ENCODE measurements around the gene MAPRE2.
"Not testable (repeated sequence)": the region's sequence is repeated elsewhere in the genome, so short reads cannot be mapped to it uniquely, and the experiment has no call there.

MAPRE2 gene

DNA sequence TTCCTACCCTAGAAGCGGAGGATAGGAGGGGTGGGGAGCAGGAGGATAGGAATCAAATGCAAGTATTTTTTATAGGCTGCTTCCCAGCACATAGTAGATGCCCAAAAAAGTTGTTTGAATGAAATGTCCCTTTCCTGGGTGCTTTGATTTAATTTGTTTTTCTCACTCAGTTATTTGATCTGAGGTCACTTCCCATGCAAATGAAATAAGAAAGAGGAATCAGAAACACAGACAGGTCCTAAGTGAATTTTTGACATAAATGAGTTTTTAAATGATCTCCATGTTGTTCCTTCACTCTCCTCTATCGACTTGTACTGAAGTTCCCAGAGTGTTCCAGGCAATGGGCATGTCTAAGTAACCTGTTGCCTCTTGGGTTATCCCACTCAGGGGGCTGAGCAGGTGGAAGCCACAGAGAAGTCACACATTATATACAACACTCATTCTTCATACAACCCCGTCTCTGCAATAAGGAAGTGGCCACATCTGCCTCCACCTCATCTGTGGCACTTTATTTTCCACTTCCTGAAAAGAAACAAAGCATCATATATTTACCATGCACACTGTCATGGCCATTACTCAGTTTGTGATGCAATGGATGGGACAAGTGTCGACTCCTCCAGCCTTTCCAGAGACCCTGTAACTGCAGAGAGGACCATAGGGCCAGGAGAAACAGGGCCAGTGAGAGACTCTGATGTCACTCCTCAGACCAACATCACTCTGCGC lies 117.7 kb downstream of the MAPRE2 start:
- no peak for DNase-seq

DNA sequence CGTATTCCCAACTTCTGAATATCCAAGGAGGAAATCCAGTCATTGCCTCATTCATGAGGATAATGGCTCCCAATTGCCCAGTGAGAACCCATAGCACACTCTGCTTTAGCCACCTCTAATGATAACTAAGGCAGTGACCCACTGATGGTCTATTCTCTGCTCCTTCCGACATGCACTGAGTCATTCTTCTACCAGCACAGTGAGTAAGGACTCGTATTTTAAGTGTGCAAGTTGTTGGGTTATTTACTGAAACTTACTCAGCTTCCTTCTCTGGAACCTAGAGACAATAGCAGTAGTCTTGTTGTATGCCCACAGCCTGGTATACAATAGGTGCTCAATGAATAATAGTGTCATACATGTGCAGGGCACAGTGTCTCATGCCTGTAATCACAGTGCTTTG lies 118.6 kb downstream of the MAPRE2 start:
- DNase-seq: no peak

DNA sequence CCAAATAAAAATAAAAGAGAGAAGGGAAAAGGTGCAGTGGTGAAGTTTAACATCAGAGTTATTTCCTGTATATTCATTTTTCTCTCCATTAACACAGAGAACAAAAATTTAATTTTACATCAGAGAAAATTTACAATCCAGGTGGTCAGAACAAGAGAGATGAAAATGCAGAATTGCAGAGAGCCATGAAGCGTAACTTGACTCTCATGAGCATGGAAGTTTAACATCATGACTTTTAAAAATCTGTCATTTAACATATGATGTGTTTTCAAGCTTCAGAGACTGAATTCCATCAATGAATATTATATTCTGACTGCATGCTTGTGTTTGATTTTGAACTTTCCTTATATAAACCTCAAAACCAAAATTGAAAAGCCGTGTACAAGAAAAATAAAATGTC lies 120.3 kb downstream of the MAPRE2 start:
- DNase-seq: no peak

DNA sequence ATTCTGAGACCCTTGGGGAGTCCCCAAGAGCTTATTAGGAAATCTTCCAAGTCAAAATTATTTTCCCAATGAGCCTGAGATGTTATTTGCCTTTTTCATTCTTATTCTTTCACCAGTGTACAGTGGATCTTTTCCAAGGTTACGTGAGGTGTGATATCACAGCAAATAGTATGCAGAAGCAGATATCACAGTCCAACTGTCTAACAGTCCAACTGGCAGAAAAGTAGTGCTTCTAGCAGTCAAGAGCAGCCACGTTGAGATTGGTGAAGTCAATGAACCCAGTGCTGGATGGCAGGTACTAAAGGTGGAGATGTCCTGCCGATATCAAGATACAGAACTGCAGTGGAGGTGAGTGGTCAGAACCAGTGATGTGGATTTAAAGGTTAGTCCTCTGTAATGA lies 120.7 kb downstream of the MAPRE2 start:
- DNase-seq: no peak

DNA sequence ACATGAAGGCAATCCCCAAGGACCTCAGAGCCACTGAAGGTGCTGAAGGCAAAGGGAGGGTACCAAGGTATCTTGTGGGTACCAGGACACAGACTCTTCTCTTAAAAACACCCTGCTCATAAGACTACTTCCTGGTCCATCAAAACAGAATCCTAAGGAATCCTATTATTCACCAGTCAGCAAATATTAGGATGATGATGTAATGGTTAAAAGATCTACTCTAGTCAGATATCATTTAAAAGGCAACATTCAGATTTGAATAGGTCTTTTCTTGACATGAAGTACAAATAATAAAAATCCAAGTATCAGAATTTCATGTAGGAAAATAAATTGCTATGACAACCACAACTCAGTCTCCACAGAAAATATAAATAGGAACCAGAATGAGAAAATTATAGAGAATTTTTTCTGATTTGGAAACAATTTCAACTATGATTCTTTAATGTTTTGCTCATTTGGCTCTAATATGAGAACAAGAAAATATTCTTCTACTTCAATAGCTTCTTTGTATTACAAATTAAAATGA lies 121.9 kb downstream of the MAPRE2 start:
- no peak for DNase-seq

DNA sequence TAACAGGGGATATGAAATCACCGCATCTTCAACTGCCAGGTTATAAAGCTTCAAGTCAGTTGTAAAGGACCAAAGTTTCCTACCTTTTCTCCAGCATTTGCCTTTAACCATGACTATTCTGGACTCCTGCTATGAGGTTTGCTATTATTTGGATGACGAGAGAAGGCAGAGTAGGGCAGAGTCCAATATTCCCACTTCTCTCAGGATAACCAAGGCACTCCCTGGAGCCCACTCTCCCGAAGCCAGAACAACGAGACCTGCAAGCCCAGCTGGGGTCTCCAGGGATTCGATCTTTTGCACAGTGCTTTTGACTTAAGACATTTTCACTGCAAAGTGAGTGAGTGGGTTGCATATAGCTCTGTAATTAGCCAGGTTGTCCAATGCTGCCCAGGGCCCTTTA lies 122.5 kb downstream of the MAPRE2 start:
- DNase-seq: no peak

DNA sequence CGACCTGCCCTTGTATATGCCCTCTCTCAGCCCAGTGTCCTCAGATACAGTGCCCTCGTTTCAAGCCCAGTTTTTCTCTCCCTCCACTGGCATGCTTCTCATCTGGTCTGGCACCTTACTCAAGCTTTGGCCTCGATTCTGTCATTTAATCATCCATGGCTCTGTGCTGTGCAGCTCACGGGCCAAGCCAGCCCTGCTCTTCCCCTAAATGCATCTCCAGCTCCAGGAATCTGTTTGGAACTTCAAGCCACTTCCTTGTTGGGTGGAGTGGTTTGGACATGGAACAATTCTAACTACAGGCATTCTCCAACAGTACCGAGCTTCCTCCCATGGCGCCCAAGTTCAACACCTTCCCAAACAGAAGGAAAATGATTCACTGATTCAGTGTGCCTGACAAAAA lies 122.9 kb downstream of the MAPRE2 start:
- DNase-seq: no peak

DNA sequence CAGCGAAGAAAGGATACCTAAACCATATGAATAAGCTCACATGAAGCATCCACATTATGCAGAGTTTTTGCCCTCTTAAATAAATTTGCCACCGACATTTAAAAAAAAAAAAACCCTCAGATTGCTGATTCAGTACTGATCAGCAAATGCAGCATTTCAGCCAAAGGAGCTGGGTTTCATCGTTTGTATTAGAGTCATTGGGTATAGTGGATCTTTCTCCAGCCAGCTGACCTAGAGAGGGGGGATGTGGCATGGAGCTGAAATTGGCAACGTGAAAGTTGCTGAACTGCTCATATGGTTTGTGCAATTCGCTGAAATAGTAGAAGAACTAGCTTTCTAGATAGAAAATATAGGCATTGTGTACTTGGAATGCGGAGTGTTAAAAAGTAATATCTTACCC lies 126.1 kb downstream of the MAPRE2 start:
- DNase-seq: no peak

DNA sequence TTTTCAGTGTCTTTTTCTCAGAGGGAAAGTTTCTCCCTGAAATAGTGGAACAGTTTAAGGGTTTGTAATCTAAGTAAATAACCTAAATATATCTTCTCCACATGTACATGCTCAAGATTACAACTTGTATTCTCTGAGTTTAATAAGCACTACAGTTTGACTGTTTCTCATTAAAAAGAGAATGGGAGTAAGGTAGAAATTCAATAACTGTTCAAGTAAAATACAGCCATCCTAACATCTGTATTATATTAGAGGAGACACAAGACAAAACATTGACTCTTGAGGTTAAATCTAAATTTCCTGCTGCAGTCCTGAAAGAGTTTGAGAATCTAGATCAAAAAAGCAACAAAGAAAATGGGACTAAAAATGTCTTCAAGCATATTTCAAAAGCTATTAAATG lies 126.6 kb downstream of the MAPRE2 start:
- no peak for DNase-seq

DNA sequence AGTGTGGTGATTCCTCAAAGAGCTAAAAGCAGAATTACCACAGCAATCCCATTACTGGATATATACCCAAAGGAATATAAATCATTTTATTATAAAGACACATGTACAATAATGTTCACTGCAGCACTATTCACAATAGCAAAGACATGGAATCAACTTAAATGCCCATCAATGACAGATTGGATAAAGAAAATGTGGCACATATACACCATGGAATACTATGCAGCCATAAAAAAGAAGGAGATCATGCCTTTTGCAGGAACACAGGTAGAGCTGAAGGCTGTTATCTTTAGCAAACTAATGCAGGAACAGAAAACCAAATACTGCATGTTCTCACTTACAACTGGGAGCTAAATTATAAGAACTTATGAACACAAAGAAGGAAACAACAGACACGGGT lies 129.1 kb downstream of the MAPRE2 start:
- not testable (repeated sequence) for DNase-seq

DNA sequence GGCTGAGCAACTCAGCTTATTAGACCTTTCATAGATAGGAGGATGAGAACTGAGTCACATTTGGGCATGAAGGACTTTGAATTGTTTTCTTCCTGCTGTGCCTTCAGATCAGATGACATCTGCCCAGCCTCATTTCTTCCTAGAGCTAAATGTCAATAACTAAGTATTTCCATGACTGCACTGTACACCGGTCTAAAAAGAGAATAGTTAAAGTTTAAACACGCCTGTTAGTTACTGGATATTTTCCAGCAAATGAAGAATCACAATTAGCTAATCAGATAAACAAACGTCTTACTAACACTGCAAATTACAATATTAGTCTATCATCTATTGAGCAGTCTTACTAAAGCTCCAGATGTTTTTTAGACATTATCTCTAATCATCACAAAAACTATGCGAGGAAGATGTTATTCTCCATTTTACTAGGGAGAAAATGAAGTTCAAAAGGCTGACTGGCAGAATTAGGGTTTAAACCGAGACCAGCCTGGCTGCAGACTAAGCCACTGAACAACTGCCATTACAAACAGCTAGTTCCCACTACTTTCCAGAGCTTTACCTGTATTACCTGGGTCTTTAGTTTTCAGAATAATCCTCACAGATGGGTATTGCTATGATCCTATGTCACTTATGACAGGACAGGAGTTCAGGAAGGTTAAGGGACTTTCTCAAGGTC lies 130.2 kb downstream of the MAPRE2 start:
- DNase-seq: no peak

DNA sequence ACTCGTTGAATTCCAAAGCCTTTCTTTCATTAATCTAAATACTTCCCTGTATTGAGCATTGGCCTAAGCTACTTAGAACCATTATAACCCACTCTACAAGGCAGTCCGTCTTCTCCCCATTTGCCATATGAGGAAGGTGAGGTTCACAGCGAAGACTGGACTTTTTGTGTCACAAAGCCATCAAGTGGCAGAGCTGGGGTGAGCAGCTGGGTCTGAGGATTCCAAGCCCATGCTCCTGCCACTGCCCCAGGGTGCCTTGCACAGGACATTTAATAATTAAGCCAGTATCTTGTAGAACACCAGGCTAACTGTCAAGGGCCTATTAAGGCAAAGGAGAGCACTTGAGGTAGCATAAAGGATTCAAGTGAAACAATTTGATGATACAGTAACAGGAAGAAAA lies 130.8 kb downstream of the MAPRE2 start:
- DNase-seq: no peak

DNA sequence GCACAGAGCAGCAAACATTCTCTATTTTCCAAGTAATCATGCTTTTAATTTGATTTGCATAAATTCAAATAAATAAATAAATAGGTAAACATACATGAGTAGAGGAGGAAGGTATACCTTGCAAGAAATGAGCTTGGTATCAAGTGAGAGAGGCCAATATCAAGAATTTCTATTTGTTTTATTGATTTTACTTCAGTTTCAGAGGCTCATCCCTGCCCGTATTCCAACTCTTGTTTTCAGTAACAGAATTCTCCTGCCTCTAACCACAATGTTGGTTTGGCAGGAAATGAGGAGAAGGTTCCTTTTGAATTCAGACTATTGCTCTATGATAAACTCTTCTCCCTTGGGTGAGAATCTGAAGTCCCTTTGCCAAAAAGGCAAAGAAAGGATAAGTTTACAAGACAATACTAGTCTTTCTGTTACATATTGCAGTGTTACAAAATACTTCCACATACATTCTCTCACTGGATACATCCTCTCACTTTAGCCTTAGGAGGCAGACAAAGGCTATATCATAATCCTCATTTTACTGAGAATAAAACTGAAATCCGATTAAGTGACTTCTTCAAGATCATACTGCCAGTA lies 131.3 kb downstream of the MAPRE2 start:
- DNase-seq: no peak

DNA sequence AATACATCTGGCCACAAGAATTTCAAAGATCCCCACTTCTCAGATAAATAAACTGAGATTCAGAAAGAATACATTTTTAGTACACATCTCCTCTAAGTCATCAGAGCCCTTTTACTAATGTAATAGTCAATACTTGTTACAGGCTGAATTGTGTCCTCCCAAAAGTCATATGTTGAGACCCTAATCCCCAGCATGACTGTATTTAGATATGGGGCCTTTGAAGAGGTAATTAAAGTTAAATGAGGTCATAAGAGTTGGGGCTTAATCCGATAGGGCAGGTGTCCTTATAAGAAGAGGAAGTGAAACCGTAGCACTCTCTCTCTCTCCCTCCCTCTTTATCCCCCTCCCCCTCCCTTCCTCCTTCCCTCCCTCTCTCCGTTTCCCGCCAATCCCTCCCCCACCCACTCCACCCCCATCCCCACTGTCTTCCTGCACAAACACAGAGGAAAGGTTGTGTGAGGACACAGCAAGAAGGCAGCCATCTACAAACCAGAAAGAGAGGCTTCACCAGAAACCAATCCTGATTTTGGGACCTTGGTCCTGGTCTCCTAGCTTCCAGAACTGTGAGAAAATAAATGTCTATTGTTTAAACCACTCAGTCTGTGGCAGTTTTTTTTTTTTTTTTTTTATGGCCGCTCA lies 133.0 kb downstream of the MAPRE2 start:
- no peak for DNase-seq

DNA sequence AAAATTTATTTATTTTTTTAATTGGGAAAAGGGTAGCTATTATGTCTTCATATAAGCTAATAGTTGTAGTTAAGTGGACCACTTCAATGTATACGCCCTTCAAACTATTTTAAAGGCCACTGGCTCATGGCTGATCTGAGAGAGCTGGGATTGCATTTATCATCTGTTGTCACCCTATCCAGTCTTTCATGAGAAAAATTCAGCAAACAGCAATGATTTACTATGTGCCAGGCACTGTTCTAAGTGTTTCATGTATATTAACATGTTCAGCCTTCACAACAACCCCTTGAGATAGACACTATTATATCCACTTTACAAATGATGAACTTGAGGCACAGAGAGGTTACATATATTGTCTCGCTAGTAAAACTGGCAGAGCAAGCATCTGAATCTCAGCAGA lies 133.5 kb downstream of the MAPRE2 start:
- DNase-seq: no peak

DNA sequence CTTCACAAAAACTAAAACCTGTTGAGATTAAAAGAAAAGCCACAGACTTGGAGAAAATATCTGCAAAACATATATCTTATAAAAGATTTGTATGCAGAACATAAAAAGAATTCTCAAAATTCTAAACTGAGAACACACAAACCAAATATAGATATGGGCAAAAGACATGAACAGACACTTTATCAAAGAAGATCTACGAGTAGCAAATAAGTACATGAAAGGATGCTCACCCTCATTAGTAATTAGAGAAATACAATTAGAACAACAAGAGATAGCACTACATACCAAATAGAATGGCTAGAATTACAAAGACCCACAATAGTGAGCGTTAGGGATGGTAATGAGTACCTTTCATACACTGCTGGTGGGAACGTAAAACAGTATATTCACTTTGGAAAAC lies 135.7 kb downstream of the MAPRE2 start:
- DNase-seq: no peak

DNA sequence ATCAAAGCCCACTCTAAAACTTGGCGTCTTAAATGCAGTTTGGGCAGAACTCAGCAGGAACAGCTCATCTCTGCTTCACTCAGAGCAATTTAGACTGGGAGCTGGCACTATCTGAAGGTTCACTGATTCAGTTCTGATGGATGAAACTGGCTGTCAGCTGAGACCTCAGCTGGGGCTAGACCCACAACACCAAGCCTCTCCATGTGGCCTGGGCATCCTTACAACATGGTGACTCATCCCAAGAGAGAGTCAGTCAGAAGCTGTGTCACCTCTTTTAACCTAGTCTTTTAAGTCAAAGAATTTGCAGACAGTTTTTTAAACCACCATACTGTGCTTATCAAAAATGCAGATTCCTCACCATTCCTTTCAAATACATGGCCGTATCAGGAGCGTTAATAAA lies 137.0 kb downstream of the MAPRE2 start:
- no peak for DNase-seq

DNA sequence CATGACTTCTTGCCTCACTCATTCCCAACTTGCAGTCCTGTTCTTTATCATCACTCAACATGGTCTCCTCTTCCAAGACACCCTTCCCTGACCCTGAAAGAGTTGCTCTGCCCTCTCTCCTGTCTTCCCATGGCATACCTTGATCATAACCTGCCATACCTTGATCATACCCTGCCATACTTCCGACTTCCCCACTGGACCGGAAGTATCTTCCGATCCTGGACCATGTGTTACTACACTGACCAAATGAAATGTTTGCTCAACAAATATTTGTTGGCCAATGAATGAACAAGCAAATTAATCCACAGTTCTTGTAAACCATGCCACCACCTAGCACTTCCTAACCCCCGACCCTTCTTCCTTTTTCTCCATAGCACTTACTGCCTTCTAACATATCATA lies 138.7 kb downstream of the MAPRE2 start:
- no peak for DNase-seq

DNA sequence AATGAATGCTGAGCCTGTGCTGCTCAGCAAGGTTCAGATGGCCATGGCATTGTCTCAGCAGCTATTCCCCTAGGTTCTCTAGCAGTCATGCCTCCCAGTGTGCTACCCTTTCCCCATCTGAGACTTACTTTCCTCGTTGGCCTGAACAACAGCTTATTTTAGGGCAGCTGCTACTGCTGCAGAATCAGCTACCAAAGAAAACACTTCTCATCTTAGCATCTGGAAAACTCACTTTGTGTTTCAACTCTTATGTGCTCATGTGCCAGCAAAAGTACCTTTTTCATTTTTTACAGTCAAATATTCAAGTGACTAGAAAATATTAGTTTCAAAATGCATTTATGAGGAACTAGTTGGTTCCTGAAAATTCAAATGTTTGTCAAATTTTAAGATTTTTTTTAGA lies 139.2 kb downstream of the MAPRE2 start:
- DNase-seq: no peak

DNA sequence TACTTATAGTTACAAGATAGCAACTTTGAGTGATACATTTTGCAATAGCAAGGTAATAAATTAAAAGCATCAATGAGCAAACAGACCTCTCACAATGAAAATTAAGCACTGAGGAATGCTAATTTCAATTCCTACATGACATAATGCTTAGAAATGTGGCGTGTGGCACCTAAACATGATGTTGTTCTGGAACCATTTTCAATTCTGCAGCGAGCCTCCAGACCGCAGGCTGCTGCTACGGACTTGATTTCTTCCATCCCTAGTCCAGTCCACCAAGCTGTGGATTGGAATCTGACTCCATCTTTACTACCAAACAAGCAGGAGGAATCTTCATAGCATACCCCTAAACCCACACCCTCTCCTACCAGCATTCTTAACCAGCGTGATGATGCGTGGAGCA lies 140.9 kb downstream of the MAPRE2 start:
- no peak for DNase-seq

DNA sequence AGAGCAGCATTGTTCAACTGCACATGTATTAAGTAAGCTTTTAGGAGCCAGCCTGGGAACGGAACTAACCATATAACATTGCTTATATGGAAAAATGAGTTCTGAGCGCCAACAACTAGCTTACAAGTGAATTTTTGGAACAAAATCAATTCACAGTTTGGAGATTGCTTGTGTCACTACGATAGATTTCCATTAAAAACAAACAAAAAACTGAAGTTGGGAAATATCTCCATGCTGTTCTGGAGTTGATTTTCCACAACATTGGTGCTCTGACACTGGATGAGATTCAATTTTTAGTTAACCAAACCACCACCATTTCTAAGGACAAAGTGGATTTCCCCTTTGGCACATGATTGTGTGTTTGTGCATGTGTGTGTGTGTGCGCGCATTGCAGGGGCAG lies 142.7 kb downstream of the MAPRE2 start:
- DNase-seq: no peak

DNA sequence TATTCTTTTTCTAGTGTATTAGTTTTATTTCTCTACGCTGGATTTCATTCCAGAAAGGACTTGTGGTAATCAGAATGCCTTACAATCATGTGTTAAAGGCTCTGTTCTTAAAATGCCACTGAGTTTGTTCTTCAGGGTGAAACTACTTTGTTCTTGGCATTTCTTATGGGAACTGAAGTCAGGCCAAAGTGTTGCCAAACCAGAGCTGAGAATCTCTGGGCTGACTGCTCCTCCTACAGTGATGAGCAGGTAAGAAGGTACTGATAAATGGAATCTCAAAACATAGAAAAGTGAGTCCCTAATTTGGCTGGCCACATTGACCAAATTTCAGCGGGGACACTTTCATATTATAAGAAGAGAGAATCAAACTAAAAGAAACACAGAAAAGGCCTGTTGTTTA lies 144.6 kb downstream of the MAPRE2 start:
- no peak for DNase-seq

DNA sequence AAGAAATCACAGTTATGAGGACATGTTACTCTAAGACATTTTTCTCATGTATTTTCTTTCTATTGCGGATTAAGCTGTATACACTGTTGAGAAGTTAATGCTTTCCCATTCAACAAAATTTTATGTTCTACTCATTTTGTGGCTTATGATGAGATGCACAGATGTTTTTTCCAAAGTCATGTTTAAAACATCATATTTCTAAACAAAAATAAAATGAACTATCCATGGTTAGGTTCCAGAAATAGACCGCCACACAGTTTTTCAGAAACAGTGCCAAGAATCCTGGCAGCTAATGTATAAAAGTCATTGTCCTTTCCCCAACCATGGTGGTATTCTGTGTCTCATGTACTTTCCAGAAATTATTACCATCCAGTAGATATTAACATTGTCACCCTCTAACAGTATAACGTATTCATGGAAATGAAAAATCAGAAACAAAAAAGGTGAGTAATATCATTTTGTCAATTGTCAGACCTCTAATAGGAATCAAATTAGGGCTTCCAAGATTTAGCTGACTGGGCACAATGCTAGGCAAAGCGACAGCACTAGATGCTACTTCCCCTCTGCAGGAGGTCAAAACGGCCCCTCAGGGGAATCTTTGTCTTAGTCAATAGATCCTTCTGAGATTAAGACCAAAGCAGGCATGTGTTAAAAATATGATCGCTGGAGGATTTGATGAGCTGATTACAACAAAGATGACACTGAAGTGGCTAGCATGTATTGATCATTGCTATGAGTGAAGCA lies 145.2 kb downstream of the MAPRE2 start:
- no peak for DNase-seq

All from amniotic stem cell (primary cell).